Osteocyte (in vitro differentiated cells): Measurements from ENCODE around the gene TMEM125. TPM values are rescaled to one million over a fixed set of nuclear protein-coding genes. Genes with fewer than 3 reads are reported as not detected.

Source experiments
- DNase-seq: peaks from one replicate; pipeline ENCODE4 v3.0.0; 2021; ENCODE audit warnings: mixed read lengths; ENCODE audit not compliant: unreplicated experiment; ENCODE audit errors: extremely low spot score
- H3K27ac Mint-ChIP-seq: one replicate; pipeline ENCODE4 v1.8.0; 2021; ENCODE audit warnings: mild to moderate bottlenecking, mixed read lengths; ENCODE audit not compliant: unreplicated experiment
- H3K27me3 Mint-ChIP-seq: one replicate; pipeline ENCODE4 v1.8.0; 2021; ENCODE audit warnings: mixed read lengths; ENCODE audit not compliant: unreplicated experiment
- H3K36me3 Mint-ChIP-seq: one replicate; pipeline ENCODE4 v1.8.0; 2021; ENCODE audit warnings: mixed read lengths; ENCODE audit not compliant: unreplicated experiment
- H3K4me1 Mint-ChIP-seq: one replicate; pipeline ENCODE4 v1.8.0; 2021; ENCODE audit warnings: mixed read lengths; ENCODE audit not compliant: unreplicated experiment
- H3K4me3 Mint-ChIP-seq: one replicate; pipeline ENCODE4 v1.8.0; 2021; ENCODE audit warnings: mild to moderate bottlenecking, moderate library complexity, mixed read lengths; ENCODE audit not compliant: unreplicated experiment
- H3K9me3 Mint-ChIP-seq: one replicate; pipeline ENCODE4 v1.8.0; 2021; ENCODE audit warnings: mixed read lengths; ENCODE audit not compliant: unreplicated experiment
- total RNA-seq: library from RNA; stranded (reverse); gene quantifications from 2 replicates; pipeline ENCODE4 v1.2.1, GENCODE V29; 2021
- TF ChIP-seq, protein P1 (sequence below): fragments of 200-600 bp; sonication (generic); IDR thresholded peaks from 2 replicates; pipeline ENCODE4 v1.5.0; 2021; ENCODE audit warnings: antibody characterized with exemption, mild to moderate bottlenecking, moderate library complexity

TMEM125 gene
- total RNA-seq, 1 donor from 2014 or later, result not detected

DNA sequence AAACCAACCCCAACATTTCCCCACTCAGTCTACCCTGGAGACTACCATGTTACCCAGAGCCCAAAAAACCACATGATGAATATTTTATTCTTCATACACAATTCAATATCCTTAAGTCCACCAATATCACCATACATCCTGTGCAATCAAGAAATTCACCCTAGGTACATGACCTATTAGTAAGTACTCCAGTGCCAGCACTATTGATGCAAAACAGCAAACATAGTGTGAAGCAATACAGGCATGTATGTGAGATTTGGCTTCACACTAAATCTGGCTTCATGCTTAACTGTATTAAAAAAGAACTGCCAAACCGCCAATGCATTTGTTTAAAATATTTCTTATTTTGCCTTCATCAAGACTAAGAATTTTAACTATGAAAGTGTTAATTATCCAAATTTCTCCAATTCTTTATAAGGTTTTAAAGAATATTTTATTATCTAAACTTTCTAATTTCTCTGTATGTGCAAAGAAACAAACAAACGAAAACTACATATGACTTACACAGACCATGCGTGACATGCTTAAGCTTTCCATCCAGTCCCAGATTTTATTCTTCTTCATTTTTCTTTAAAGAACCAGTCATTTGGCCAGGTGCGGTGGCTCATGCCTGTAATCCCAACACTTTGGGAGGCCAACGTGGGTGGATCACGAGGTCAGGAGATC is 22.4 kb upstream of the TMEM125 start:
- no peak for DNase-seq
- Mint-ChIP-seq H3K27me3 (peaks cover 16% of the 10 kb centered on the region), H3K9me3 (peaks cover 14% of the 10 kb centered on the region), H3K4me3 (no peak overlapping the region), H3K27ac (no peak overlapping the region), H3K36me3 (no peaks in the 10 kb centered on the region), H3K4me1 (no peaks in the 10 kb centered on the region)
- TF ChIP-seq, protein P1, sequence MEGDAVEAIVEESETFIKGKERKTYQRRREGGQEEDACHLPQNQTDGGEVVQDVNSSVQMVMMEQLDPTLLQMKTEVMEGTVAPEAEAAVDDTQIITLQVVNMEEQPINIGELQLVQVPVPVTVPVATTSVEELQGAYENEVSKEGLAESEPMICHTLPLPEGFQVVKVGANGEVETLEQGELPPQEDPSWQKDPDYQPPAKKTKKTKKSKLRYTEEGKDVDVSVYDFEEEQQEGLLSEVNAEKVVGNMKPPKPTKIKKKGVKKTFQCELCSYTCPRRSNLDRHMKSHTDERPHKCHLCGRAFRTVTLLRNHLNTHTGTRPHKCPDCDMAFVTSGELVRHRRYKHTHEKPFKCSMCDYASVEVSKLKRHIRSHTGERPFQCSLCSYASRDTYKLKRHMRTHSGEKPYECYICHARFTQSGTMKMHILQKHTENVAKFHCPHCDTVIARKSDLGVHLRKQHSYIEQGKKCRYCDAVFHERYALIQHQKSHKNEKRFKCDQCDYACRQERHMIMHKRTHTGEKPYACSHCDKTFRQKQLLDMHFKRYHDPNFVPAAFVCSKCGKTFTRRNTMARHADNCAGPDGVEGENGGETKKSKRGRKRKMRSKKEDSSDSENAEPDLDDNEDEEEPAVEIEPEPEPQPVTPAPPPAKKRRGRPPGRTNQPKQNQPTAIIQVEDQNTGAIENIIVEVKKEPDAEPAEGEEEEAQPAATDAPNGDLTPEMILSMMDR, result no peak

DNA sequence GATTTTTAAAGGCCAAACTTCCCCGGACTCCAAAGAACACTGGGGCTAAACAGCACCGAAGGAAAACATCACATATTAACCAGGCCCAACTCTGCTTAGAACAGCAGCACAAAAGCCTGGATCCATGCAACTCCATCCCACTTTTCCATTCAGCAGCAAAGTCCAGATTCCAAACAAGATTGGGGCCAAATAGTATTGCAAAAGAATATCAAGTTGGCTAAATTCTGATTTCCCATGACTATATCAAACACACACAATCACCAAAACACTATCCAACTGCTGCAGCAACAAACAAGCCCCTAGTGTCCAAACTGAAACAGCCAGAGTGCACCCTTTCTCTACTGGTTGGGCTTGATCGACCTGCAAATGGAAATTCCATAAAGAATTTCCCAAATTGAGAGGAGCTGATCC is 19.4 kb upstream of the TMEM125 start:
- TF ChIP-seq, protein P1, result no peak
- Mint-ChIP-seq H3K4me3 (no peak overlapping the region), H3K4me1 (no peaks in the 10 kb centered on the region), H3K27me3 (peaks cover 37% of the 10 kb centered on the region), H3K27ac (no peak overlapping the region), H3K9me3 (peaks cover 14% of the 10 kb centered on the region), H3K36me3 (no peaks in the 10 kb centered on the region)
- DNase-seq, result no peak

DNA sequence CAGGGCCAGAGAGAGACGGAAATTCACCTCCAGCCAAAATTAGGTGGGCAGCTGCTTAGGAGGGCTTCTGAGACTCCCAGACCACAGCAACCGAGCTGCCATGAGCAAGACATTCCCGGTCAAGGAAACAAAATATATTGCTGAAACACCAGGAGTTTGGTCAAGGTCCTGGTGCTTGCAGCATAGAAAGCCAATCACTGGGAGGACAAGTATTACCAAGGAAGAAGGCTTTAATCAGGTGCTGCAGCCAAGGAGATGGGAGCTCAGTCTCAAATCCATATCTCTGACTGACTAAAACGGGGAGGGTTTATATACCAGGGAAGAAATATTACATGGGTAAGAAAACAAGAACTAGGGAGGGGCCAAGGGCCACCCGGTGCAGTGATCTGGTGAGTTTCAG is 18.8 kb upstream of the TMEM125 start:
- Mint-ChIP-seq H3K9me3 (peaks cover 10% of the 10 kb centered on the region), H3K4me1 (no peaks in the 10 kb centered on the region), H3K36me3 (no peaks in the 10 kb centered on the region), H3K27ac (no peak overlapping the region), H3K4me3 (no peak overlapping the region), H3K27me3 (peaks cover 38% of the 10 kb centered on the region)
- no peak for DNase-seq
- TF ChIP-seq, protein P1, result no peak

DNA sequence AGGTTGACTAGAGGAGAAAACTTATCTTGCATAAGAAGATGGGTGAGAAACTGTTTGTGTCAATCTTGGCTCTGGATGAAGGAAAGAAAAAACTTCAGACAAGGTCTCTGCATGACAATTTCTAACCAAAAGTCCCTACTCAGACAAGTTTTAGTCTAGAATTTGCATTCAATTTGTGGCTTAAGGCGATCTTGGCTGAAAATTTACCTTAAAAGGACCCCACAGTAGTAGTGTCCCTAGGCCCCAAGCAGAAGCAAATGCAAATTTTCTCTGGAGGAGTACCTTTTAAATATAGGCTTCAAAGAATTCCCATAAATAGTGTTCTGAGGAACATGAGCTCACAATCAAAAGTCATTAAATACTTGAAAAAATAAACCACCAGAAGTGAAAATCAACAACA is 17.6 kb upstream of the TMEM125 start:
- no peaks in the 10 kb centered on the region for H3K4me1 Mint-ChIP-seq
- DNase-seq, result no peak
- H3K27ac Mint-ChIP-seq, result no peak overlapping the region
- TF ChIP-seq, protein P1, result no peak
- peaks cover 41% of the 10 kb centered on the region for H3K27me3 Mint-ChIP-seq
- H3K9me3 Mint-ChIP-seq, result peaks cover under 1% of the 10 kb centered on the region
- H3K36me3 Mint-ChIP-seq, result no peaks in the 10 kb centered on the region
- H3K4me3 Mint-ChIP-seq, result no peak overlapping the region

DNA sequence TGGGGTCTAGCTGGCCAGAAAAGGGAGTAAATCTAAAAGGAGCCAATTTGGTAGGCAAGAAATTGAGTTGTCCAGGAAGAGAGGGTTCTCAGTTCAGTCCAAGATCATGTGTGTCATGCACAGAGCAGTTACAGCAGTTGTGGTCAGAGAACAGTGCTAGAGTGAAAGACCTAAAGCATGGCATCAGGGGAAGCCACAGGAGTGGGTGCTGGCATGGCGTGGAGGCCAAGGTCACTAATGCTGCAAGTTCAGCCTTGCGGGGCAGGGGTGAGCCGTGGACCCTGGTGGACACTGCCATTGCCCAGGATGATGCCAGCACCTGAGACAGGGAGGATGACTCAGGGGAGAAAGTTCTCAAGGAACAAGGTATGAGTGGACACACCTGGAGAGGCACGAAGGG is 16.6 kb upstream of the TMEM125 start:
- no peak for DNase-seq
- H3K27me3 Mint-ChIP-seq, result peaks cover 41% of the 10 kb centered on the region
- H3K4me3 Mint-ChIP-seq, result no peak overlapping the region
- H3K36me3 Mint-ChIP-seq, result no peaks in the 10 kb centered on the region
- H3K9me3 Mint-ChIP-seq, result no peaks in the 10 kb centered on the region
- no peaks in the 10 kb centered on the region for H3K4me1 Mint-ChIP-seq
- TF ChIP-seq, protein P1, result no peak
- no peak overlapping the region for H3K27ac Mint-ChIP-seq
